H9 (cell line): ENCODE measurements around the gene PCNX2. TPM values are rescaled to one million over a fixed set of nuclear protein-coding genes. Genes with fewer than 3 reads are reported as not detected.

ENCODE experiments used
- DNase-seq: peaks from one replicate; pipeline ENCODE4 v3.0.0-alpha.2; 2017
- H2AFZ ChIP-seq: one replicate; pipeline ENCODE4 v1.6.1; 2013; ENCODE audit warnings: mild to moderate bottlenecking, low read length, control low read depth, moderate library complexity
- H2AK5ac ChIP-seq: 2 replicates; pipeline ENCODE4 v1.6.1; 2013; ENCODE audit warnings: low read length, control low read depth, mixed read lengths; ENCODE audit not compliant: insufficient read length
- H2BK120ac ChIP-seq: one replicate; pipeline ENCODE4 v1.6.1; 2013; ENCODE audit warnings: low read depth, mild to moderate bottlenecking, low read length, control low read depth, inconsistent platforms; ENCODE audit not compliant: poor library complexity, severe bottlenecking
- H2BK12ac ChIP-seq: 2 replicates; pipeline ENCODE4 v1.6.1; 2013; ENCODE audit warnings: low read length, control low read depth, mixed read lengths, low read depth; ENCODE audit not compliant: insufficient read length
- H2BK15ac ChIP-seq: 2 replicates; pipeline ENCODE4 v1.6.1; 2013; ENCODE audit warnings: low read depth, low read length, control low read depth
- H2BK20ac ChIP-seq: one replicate; pipeline ENCODE4 v1.6.1; 2013; ENCODE audit warnings: low read depth, mild to moderate bottlenecking, low read length, control low read depth, inconsistent platforms; ENCODE audit not compliant: poor library complexity, severe bottlenecking
- H2BK5ac ChIP-seq: 2 replicates; pipeline ENCODE4 v1.6.1; 2013; ENCODE audit warnings: low read length, control low read depth, mixed read lengths; ENCODE audit not compliant: insufficient read length
- H3K14ac ChIP-seq: 2 replicates; pipeline ENCODE4 v1.6.1; 2013; ENCODE audit warnings: low read length, control low read depth; ENCODE audit not compliant: insufficient read depth
- H3K18ac ChIP-seq: 2 replicates; pipeline ENCODE4 v1.6.1; 2013; ENCODE audit warnings: low read depth, mild to moderate bottlenecking, mixed read lengths, low read length, control low read depth; ENCODE audit not compliant: insufficient read length
- H3K23ac ChIP-seq: 2 replicates; pipeline ENCODE4 v1.6.1; 2013; ENCODE audit warnings: low read length, control low read depth, mixed read lengths, low read depth; ENCODE audit not compliant: insufficient read length
- H3K23me2 ChIP-seq: 2 replicates; pipeline ENCODE4 v1.6.1; 2013; ENCODE audit warnings: low read depth, mild to moderate bottlenecking, mixed read lengths, low read length, control low read depth; ENCODE audit not compliant: insufficient read length, poor library complexity, severe bottlenecking
- H3K27ac ChIP-seq: 2 replicates; pipeline ENCODE4 v1.5.1; 2013; ENCODE audit warnings: low read length, control low read depth, mixed read lengths, low read depth; ENCODE audit not compliant: insufficient read length
- H3K27me3 ChIP-seq: 2 replicates; pipeline ENCODE4 v1.6.1; 2013; ENCODE audit warnings: low read length, control low read depth, inconsistent platforms; ENCODE audit not compliant: insufficient read depth
- H3K4ac ChIP-seq: 2 replicates; pipeline ENCODE4 v1.6.1; 2013; ENCODE audit warnings: low read depth, mild to moderate bottlenecking, control low read depth, inconsistent platforms, low read length, moderate library complexity
- H3K4me1 ChIP-seq: 2 replicates; pipeline ENCODE4 v1.6.1; 2013; ENCODE audit warnings: low read length, control low read depth, inconsistent platforms; ENCODE audit not compliant: insufficient read depth
- H3K4me2 ChIP-seq: 2 replicates; pipeline ENCODE4 v1.6.1; 2013; ENCODE audit warnings: low read length, control low read depth, mixed read lengths; ENCODE audit not compliant: insufficient read length, insufficient read depth
- H3K56ac ChIP-seq: 2 replicates; pipeline ENCODE4 v1.6.1; 2013; ENCODE audit warnings: low read depth, mild to moderate bottlenecking, mixed read lengths, low read length, control low read depth; ENCODE audit not compliant: insufficient read length
- H3K79me1 ChIP-seq: 2 replicates; pipeline ENCODE4 v1.6.1; 2013; ENCODE audit warnings: low read depth, mild to moderate bottlenecking, moderate library complexity, low read length, control low read depth, inconsistent platforms; ENCODE audit not compliant: insufficient read depth, poor library complexity, severe bottlenecking
- H3K79me2 ChIP-seq: 2 replicates; pipeline ENCODE4 v1.6.1; 2013; ENCODE audit warnings: low read length, control low read depth, inconsistent platforms; ENCODE audit not compliant: insufficient read depth
- H3K9ac ChIP-seq: 2 replicates; pipeline ENCODE4 v1.6.1; 2013; ENCODE audit warnings: low read length, control low read depth, mixed read lengths; ENCODE audit not compliant: insufficient read length; ENCODE audit errors: extremely low read depth
- H3K9me3 ChIP-seq: one replicate; pipeline ENCODE4 v1.6.1; 2013; ENCODE audit warnings: low read depth, low read length, inconsistent platforms; ENCODE audit not compliant: control insufficient read depth
- H3T11ph ChIP-seq: one replicate; pipeline ENCODE4 v1.6.1; 2013; ENCODE audit warnings: mild to moderate bottlenecking, low read length, control low read depth, inconsistent platforms
- H4K20me1 ChIP-seq: one replicate; pipeline ENCODE4 v1.6.1; 2013; ENCODE audit not compliant: control insufficient read depth, insufficient read length, insufficient read depth
- H4K5ac ChIP-seq: 2 replicates; pipeline ENCODE4 v1.6.1; 2013; ENCODE audit warnings: low read depth, mild to moderate bottlenecking, mixed read lengths, low read length, control low read depth; ENCODE audit not compliant: insufficient read length
- H4K8ac ChIP-seq: replicated peaks from 2 replicates; pipeline ENCODE4 v1.6.1; 2013; ENCODE audit warnings: low read length, control low read depth, mixed read lengths, low read depth; ENCODE audit not compliant: insufficient read length
- H4K91ac ChIP-seq: 2 replicates; pipeline ENCODE4 v1.6.1; 2013; ENCODE audit warnings: low read depth, mild to moderate bottlenecking, moderate library complexity, mixed read lengths, low read length, control low read depth; ENCODE audit not compliant: insufficient read length
- H3K27ac Mint-ChIP-seq, 3 experiments: 2 replicates in 2 of 3; 3 replicates in 1 of 3; pipeline ENCODE4 v1.8.0; 2020 to 2021; ENCODE audit warnings: mixed read lengths in 3 of 3, mild to moderate bottlenecking in 1 of 3, moderate library complexity in 1 of 3
- H3K27me3 Mint-ChIP-seq: 2 replicates; pipeline ENCODE4 v1.8.0; 2021; ENCODE audit warnings: low read depth, mild to moderate bottlenecking, moderate library complexity, mixed read lengths
- H3K36me3 Mint-ChIP-seq, 3 experiments: 2 replicates in 2 of 3; 3 replicates in 1 of 3; pipeline ENCODE4 v1.8.0; 2020 to 2021; ENCODE audit warnings: low read depth in 3 of 3, mixed read lengths in 3 of 3; ENCODE audit not compliant: insufficient read depth in 1 of 3
- H3K4me1 Mint-ChIP-seq, 2 experiments: 2 replicates each; pipeline ENCODE4 v1.8.0; 2020; ENCODE audit warnings: mixed read lengths in 2 of 2
- H3K4me3 Mint-ChIP-seq, 2 experiments: 2 replicates in 1 of 2; 3 replicates in 1 of 2; pipeline ENCODE4 v1.8.0; 2020 to 2021; ENCODE audit warnings: mild to moderate bottlenecking in 2 of 2, mixed read lengths in 2 of 2, moderate library complexity in 1 of 2
- H3K9me3 Mint-ChIP-seq, 2 experiments: 2 replicates in 1 of 2; 3 replicates in 1 of 2; pipeline ENCODE4 v1.8.0; 2020; ENCODE audit warnings: mild to moderate bottlenecking in 2 of 2, mixed read lengths in 2 of 2, moderate library complexity in 1 of 2
- total RNA-seq: library from RNA; stranded (reverse); gene quantifications from 2 replicates; pipeline ENCODE4 v1.2.1, GENCODE V29; 2021
- TF ChIP-seq, protein P1 (sequence below): fragments of 200-600 bp; sonication (generic); conservative IDR thresholded peaks from 3 replicates; pipeline ENCODE4 v1.8.0; 2021; ENCODE audit warnings: antibody characterized with exemption, mild to moderate bottlenecking

Gene PCNX2
- total RNA-seq, 1 experiment from 2014 or later = 45.1 TPM

DNA sequence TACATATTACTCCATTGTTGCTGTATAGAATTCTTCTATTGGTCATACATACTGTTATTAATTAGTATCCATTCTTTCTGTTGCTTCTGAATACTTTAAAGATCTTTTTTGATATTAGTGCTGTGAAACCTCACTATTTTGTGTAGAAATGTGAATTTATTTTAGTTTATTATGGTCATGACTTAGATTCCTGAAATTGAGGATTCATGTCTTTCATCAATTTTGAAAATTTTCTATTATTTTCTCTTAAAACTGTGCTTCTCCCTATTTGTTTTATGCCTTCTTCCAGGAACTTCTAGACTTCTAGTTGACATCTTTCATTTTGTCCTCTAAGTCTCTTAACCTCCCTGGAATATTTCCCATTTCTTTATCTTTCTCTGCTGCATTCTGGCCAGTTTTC is 232.1 kb downstream of the PCNX2 start:
- no peak overlapping the region for H2BK20ac ChIP-seq
- H3K9me3 Mint-ChIP-seq = no peaks in the 10 kb centered on the region
- no peak overlapping the region for H3K56ac ChIP-seq
- no peak overlapping the region for H3T11ph ChIP-seq
- H3K36me3 Mint-ChIP-seq = peaks cover 5 to 9% (median 7%) of the 10 kb centered on the region in 3 experiments; a peak in 5 of 7 replicates
- no peak overlapping the region for H3K23ac ChIP-seq
- H3K27ac Mint-ChIP-seq = no peak overlapping the region
- H4K8ac ChIP-seq = no peak overlapping the region
- H2BK12ac ChIP-seq = no peak overlapping the region
- H3K18ac ChIP-seq = no peak overlapping the region
- H3K4ac ChIP-seq = no peak overlapping the region
- no peaks in the 10 kb centered on the region for H3K79me1 ChIP-seq
- no peaks in the 10 kb centered on the region for H3K27me3 Mint-ChIP-seq
- H2AK5ac ChIP-seq = no peak overlapping the region
- H4K5ac ChIP-seq = no peak overlapping the region
- no peak overlapping the region for H2AFZ ChIP-seq
- no peak overlapping the region for H2BK15ac ChIP-seq
- no peak overlapping the region for H2BK120ac ChIP-seq
- no peak overlapping the region for H2BK5ac ChIP-seq
- H3K27me3 ChIP-seq = no peaks in the 10 kb centered on the region
- no peak overlapping the region for H3K14ac ChIP-seq
- no peaks in the 10 kb centered on the region for H3K79me2 ChIP-seq
- TF ChIP-seq, protein P1, sequence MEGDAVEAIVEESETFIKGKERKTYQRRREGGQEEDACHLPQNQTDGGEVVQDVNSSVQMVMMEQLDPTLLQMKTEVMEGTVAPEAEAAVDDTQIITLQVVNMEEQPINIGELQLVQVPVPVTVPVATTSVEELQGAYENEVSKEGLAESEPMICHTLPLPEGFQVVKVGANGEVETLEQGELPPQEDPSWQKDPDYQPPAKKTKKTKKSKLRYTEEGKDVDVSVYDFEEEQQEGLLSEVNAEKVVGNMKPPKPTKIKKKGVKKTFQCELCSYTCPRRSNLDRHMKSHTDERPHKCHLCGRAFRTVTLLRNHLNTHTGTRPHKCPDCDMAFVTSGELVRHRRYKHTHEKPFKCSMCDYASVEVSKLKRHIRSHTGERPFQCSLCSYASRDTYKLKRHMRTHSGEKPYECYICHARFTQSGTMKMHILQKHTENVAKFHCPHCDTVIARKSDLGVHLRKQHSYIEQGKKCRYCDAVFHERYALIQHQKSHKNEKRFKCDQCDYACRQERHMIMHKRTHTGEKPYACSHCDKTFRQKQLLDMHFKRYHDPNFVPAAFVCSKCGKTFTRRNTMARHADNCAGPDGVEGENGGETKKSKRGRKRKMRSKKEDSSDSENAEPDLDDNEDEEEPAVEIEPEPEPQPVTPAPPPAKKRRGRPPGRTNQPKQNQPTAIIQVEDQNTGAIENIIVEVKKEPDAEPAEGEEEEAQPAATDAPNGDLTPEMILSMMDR = no peak
- no peak overlapping the region for H3K4me2 ChIP-seq
- no peaks in the 10 kb centered on the region for H3K23me2 ChIP-seq
- no peaks in the 10 kb centered on the region for H3K4me1 ChIP-seq
- no peak overlapping the region for H4K91ac ChIP-seq
- no peaks in the 10 kb centered on the region for H3K9me3 ChIP-seq
- no peak overlapping the region for H3K4me3 Mint-ChIP-seq
- H3K9ac ChIP-seq = no peak overlapping the region
- no peak overlapping the region for H3K27ac ChIP-seq
- no peak for DNase-seq
- H3K4me1 Mint-ChIP-seq = peaks cover 5 to 8% of the 10 kb centered on the region in 2 experiments; a peak in 3 of 4 replicates
- H4K20me1 ChIP-seq = no peaks in the 10 kb centered on the region
